ENCODE measurements around the gene HOXA3.

HOXA3 gene

GRCh38 chr7:27130540-27131389 is 21.6 kb downstream of the HOXA3 start, which contains the start of gene HOXA4:
TSS of gene HOXA4 (minus strand) at chr7:27130757. CDS start at chr7:27130733, 24 bp downstream.
- peak within 1 kb of the TSS; percentile 75 for H3K4me3 ChIP-seq (ENCODE audit: control insufficient read depth, low read depth, low read length)
- no peak for DNase-seq (ENCODE audit: low read depth)
- no peak for TF ChIP-seq CTCF (IDR thresholded peaks at IDR 0.05; ENCODE audit: control insufficient read depth, insufficient read depth, low read depth, low read length, missing control alignments)

GRCh38 chr7:27129729-27130539 is 22.4 kb downstream of the HOXA3 start:
- TF ChIP-seq CTCF (IDR thresholded peaks at IDR 0.05; ENCODE audit: control insufficient read depth, insufficient read depth, low read depth, low read length, missing control alignments): peak; percentile 16
- peak overlapping the region; percentile 75 for H3K4me3 ChIP-seq (ENCODE audit: control insufficient read depth, low read depth, low read length)
- no peak for DNase-seq (ENCODE audit: low read depth)

- no peak for TF ChIP-seq CTCF (IDR thresholded peaks at IDR 0.05; ENCODE audit: control insufficient read depth, insufficient read depth, low read depth, low read length, missing control alignments)
- H3K4me3 ChIP-seq (ENCODE audit: control insufficient read depth, low read depth, low read length): no peak overlapping the region
These were observed 23.3 kb downstream of the HOXA3 start for GRCh38 chr7:27128776-27129728.

GRCh38 chr7:27128034-27128433 is 24.3 kb downstream of the HOXA3 start:
- DNase-seq (ENCODE audit: low read depth): no peak
- TF ChIP-seq CTCF (IDR thresholded peaks at IDR 0.05; ENCODE audit: control insufficient read depth, insufficient read depth, low read depth, low read length, missing control alignments): no peak
- H3K4me3 ChIP-seq (ENCODE audit: control insufficient read depth, low read depth, low read length): no peak overlapping the region

More at GRCh38 chr7:27128776-27129728, 23.3 kb downstream of the HOXA3 start:
- no peak for DNase-seq (ENCODE audit: low read depth)

DNA sequence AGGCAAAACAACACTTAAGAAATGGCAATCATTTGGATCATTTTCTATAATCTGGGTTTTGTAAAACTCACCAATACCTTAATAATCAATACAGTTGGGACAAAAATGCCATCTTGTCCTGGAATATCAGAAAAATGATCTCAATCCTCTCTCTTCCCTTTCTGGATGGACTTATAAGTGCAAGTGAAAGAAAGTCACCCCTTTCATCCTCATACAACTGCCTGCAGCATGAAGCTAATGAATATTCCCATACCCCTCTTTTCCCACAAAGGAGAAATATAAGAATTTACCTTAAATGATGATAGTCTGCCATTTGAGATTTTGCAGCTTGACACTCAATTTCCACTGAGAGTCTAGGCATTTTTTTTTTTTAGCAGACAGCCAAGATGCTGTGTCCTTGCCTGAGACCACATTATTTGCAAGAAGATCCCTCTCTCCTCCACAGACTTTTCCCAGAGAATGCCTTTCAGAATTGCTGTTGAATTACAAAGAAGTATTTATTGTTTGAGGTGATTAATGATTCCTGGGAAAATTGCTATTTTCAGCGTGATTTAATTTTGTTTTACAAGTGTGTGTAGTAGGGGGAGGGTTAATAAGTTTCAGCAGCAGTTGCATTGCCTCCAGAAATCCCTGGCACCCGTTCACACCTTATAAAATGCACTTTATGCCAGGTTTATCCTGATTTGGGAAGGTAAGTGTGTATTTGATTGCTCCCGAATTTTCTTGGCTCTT is 25.6 kb downstream of the HOXA3 start:
- no peak for TF ChIP-seq CTCF (IDR thresholded peaks at IDR 0.05; ENCODE audit: control insufficient read depth, insufficient read depth, low read depth, low read length, missing control alignments)
- no peak for DNase-seq (ENCODE audit: low read depth)

More for the DNA sequence above, 25.6 kb downstream of the HOXA3 start:
- H3K4me3 ChIP-seq (ENCODE audit: control insufficient read depth, low read depth, low read length): no peak overlapping the region
